ENCODE data around the gene INPP5K.

INPP5K gene

GRCh38 chr17:1506649-1507267 is 9.7 kb downstream of the INPP5K start:
- DNase-seq (ENCODE audit: low read depth, low spot score) = no peak

- no peak for DNase-seq (ENCODE audit: low read depth, low spot score)
Measured at GRCh38 chr17:1505586-1505985, 10.8 kb downstream of the INPP5K start.

GRCh38 chr17:1504866-1505265 is 11.5 kb downstream of the INPP5K start:
- DNase-seq (ENCODE audit: low read depth, low spot score) = no peak

GRCh38 chr17:1503699-1504098 is 12.7 kb downstream of the INPP5K start:
- no peak for DNase-seq (ENCODE audit: low read depth, low spot score)

- peak; percentile 77 for DNase-seq (ENCODE audit: low read depth, low spot score)
Measured at GRCh38 chr17:1498869-1499268, 17.5 kb downstream of the INPP5K start.

GRCh38 chr17:1498233-1498632 is 18.2 kb downstream of the INPP5K start:
- peak; percentile 47 for DNase-seq (ENCODE audit: low read depth, low spot score)

GRCh38 chr17:1497831-1498230 is 18.6 kb downstream of the INPP5K start:
- DNase-seq (ENCODE audit: low read depth, low spot score) = no peak

- DNase-seq (ENCODE audit: low read depth, low spot score) = no peak
Measured at GRCh38 chr17:1496869-1497268, 19.5 kb downstream of the INPP5K start.

- peak; percentile 84 for DNase-seq (ENCODE audit: low read depth, low spot score)
Measured at GRCh38 chr17:1495265-1495989, 21.0 kb downstream of the INPP5K start.

GRCh38 chr17:1494736-1495253 is 21.6 kb downstream of the INPP5K start:
- DNase-seq (ENCODE audit: low read depth, low spot score) = no peak

- no peak for DNase-seq (ENCODE audit: low read depth, low spot score)
Measured at GRCh38 chr17:1494203-1494602, 22.2 kb downstream of the INPP5K start.

GRCh38 chr17:1493291-1493980 is 23.0 kb downstream of the INPP5K start:
- no peak for DNase-seq (ENCODE audit: low read depth, low spot score)

- DNase-seq (ENCODE audit: low read depth, low spot score) = no peak
Measured at GRCh38 chr17:1492249-1493206, 23.9 kb downstream of the INPP5K start, which contains the start of gene MYO1C. Gene MYO1C, minus strand, starts transcription at chr17:1492686. Its CDS starts 199 bp downstream, at chr17:1492487.

GRCh38 chr17:1491443-1492248 is 24.8 kb downstream of the INPP5K start:
- DNase-seq (ENCODE audit: low read depth, low spot score) = peak; percentile 81

GRCh38 chr17:1490643-1491442 is 25.6 kb downstream of the INPP5K start:
- DNase-seq (ENCODE audit: low read depth, low spot score) = peak; percentile 69

- DNase-seq (ENCODE audit: low read depth, low spot score) = no peak
Measured at GRCh38 chr17:1488826-1489270, 27.6 kb downstream of the INPP5K start.

GRCh38 chr17:1487939-1488825 is 28.2 kb downstream of the INPP5K start:
- DNase-seq (ENCODE audit: low read depth, low spot score) = peak; percentile 98

Measured in astrocyte of the hippocampus (primary cell).